K562 (cell line): ENCODE data around the gene CD101. TPM values are rescaled to one million over a fixed set of nuclear protein-coding genes. Genes with fewer than 3 reads are reported as not detected.

Experiments
- BACH1 ChIP-seq: fragments of 200-800 bp; sonication (Bioruptor generic); IDR thresholded peaks from 2 replicates; pipeline ENCODE4 v1.6.1; 2016; ENCODE audit warnings: missing genetic modification characterization, missing compliant biosample characterization
- BRD4 ChIP-seq: fragments of 200-600 bp; sonication (generic); IDR thresholded peaks from 2 replicates; pipeline ENCODE4 v1.6.1; 2017; ENCODE audit warnings: inconsistent platforms
- CHAMP1 ChIP-seq: fragments of 450-650 bp; IDR thresholded peaks from 2 replicates; pipeline ENCODE4 v1.6.1; 2016; ENCODE audit warnings: mild to moderate bottlenecking
- CHD1 ChIP-seq: fragments of 200-600 bp; sonication (generic); IDR thresholded peaks from one replicate; pipeline ENCODE4 v1.6.1; 2012; ENCODE audit warnings: mild to moderate bottlenecking, moderate library complexity, low read length, inconsistent platforms
- E2F5 ChIP-seq: sonication (generic); formaldehyde crosslinking; IDR thresholded peaks from 2 replicates; pipeline ENCODE4 v1.8.0; 2022; ENCODE audit warnings: mild to moderate bottlenecking, missing genetic modification reagents
- HMGN3 ChIP-seq: IDR thresholded peaks from 2 replicates; pipeline ENCODE4 v1.6.1; 2011; ENCODE audit warnings: borderline replicate concordance, low read depth, mild to moderate bottlenecking, mixed read lengths, low read length; ENCODE audit not compliant: insufficient read length; ENCODE audit errors: extremely low read depth
- ILK ChIP-seq: fragments of 450-650 bp; IDR thresholded peaks from 2 replicates; pipeline ENCODE4 v1.6.1; 2016; ENCODE audit warnings: missing genetic modification characterization, low read depth, mild to moderate bottlenecking, missing compliant biosample characterization, moderate library complexity, borderline replicate concordance
- KLF10 ChIP-seq: fragments of 250-450 bp; sonication (Bioruptor Pico); IDR thresholded peaks from 2 replicates; pipeline ENCODE4 v1.6.1; 2021; ENCODE audit warnings: matching md5 sums
- KLF13 ChIP-seq: fragments of 450-650 bp; IDR thresholded peaks from 2 replicates; pipeline ENCODE4 v1.6.1; 2016; ENCODE audit warnings: missing genetic modification characterization, low read depth, mild to moderate bottlenecking, missing compliant biosample characterization, moderate library complexity, borderline replicate concordance
- L3MBTL2 ChIP-seq: fragments of 450-650 bp; IDR thresholded peaks from 2 replicates; pipeline ENCODE4 v1.6.1; 2016; ENCODE audit warnings: mild to moderate bottlenecking, moderate library complexity
- MXD1 ChIP-seq: fragments of 250-450 bp; sonication (Bioruptor Pico); IDR thresholded peaks from 2 replicates; pipeline ENCODE4 v1.8.0; 2021; ENCODE audit warnings: borderline replicate concordance, mild to moderate bottlenecking, moderate library complexity; ENCODE audit not compliant: poor library complexity, severe bottlenecking
- NBN ChIP-seq: fragments of 450-650 bp; IDR thresholded peaks from 2 replicates; pipeline ENCODE4 v1.6.1; 2016; ENCODE audit warnings: low read depth, mild to moderate bottlenecking
- NCOA2 ChIP-seq, 2 experiments: fragments of 450-650 bp; IDR thresholded peaks; 2 replicates each; pipeline ENCODE4 v1.6.1; 2018; ENCODE audit warnings: mild to moderate bottlenecking in 2 of 2, moderate library complexity in 1 of 2; ENCODE audit not compliant: partially characterized antibody in 2 of 2
- PHB ChIP-seq: fragments of 250-450 bp; sonication (Bioruptor Pico); IDR thresholded peaks from 2 replicates; pipeline ENCODE4 v1.5.0; 2021
- STAG1 ChIP-seq: sonication (generic); formaldehyde crosslinking; IDR thresholded peaks from 2 replicates; pipeline ENCODE4 v1.5.0; 2020; ENCODE audit warnings: missing genetic modification reagents, borderline replicate concordance
- TCF7 ChIP-seq: sonication (generic); IDR thresholded peaks from 2 replicates; pipeline ENCODE4 v1.6.1; 2016; ENCODE audit warnings: antibody characterized with exemption, borderline replicate concordance
- TEAD2 ChIP-seq: fragments of 450-650 bp; IDR thresholded peaks from 2 replicates; pipeline ENCODE4 v1.6.1; 2016; ENCODE audit warnings: missing genetic modification characterization, control low read depth, missing compliant biosample characterization
- TFE3 ChIP-seq: fragments of 450-650 bp; formaldehyde crosslinking; IDR thresholded peaks from 2 replicates; pipeline ENCODE4 v1.4.0; 2020; ENCODE audit warnings: mild to moderate bottlenecking, mixed read lengths
- TOE1 ChIP-seq, 2 experiments: fragments of 450-650 bp in 1 of 2; sonication (generic) in 1 of 2; formaldehyde crosslinking in 1 of 2; IDR thresholded peaks; 2 replicates each; pipeline versions ENCODE4 v1.7.1 to v1.8.0; 2016 to 2022; ENCODE audit warnings: borderline replicate concordance in 2 of 2, mild to moderate bottlenecking in 2 of 2, antibody characterized with exemption in 1 of 2, inconsistent platforms in 1 of 2, low read depth in 1 of 2, missing genetic modification reagents in 1 of 2, moderate library complexity in 1 of 2
- ZNF140 ChIP-seq: fragments of 250-450 bp; sonication (Bioruptor Pico); IDR thresholded peaks from 2 replicates; pipeline ENCODE4 v1.8.0; 2021; ENCODE audit warnings: moderate library complexity, mild to moderate bottlenecking, inconsistent platforms
- ZNF384 ChIP-seq: IDR thresholded peaks from 2 replicates; pipeline ENCODE4 v1.6.1; 2012; ENCODE audit warnings: low read depth, low read length, improper control_type of control experiment
- polyA plus RNA-seq, 8 experiments: library from polyadenylated mRNA; depleted of rRNA in 4 of 8; stranded (reverse) in 5 of 8; unstranded in 3 of 8; fragments of >200 nt; fragmentation: Nextera tagmentation in 2 of 8; fragmentation: Illumina TruSeq in 1 of 8; extraction: Ambion mirVana in 2 of 8; extraction: Trizol in 1 of 8; gene quantifications; 2 replicates each; pipeline versions ENCODE4 v1.2.1 to v1.2.3, GENCODE V29; 2011 to 2014; ENCODE audit warnings: inconsistent platforms in 1 of 8, missing spikeins in 1 of 8
- total RNA-seq, 7 experiments: library from RNA; depleted of rRNA in 6 of 7; stranded (reverse); fragments of >200 nt in 6 of 7; fragmentation: Illumina TruSeq in 2 of 7; extraction: Trizol in 2 of 7; gene quantifications; 2 replicates each; pipeline versions ENCODE4 v1.2.1 to v1.2.3, GENCODE V29; 2011 to 2021; ENCODE audit warnings: low replicate concordance in 1 of 7

Gene CD101
- total and polyA plus RNA-seq, 9 of the 15 experiments (the other 6 are each of a cell fraction or from before 2014, with no cell fraction given): 0.04 to 1.1 (median 0.20) TPM

- TF ChIP-seq PHB (CRISPR knock-in tag): no peak
- TF ChIP-seq ILK (tag): no peak
- TF ChIP-seq KLF13 (tag): no peak
- no peak for TF ChIP-seq ZNF140
- peak; percentile 86; the same call in 1 of the 2 replicates for TF ChIP-seq STAG1 (CRISPR knock-in tag)
- no peak for TF ChIP-seq CHD1
- no peak for TF ChIP-seq TCF7
- no peak for TF ChIP-seq KLF10 (CRISPR knock-in tag)
- TF ChIP-seq BRD4: no peak
- no peak for TF ChIP-seq L3MBTL2
- no peak for TF ChIP-seq TFE3 (CRISPR knock-in tag)
- TF ChIP-seq NCOA2 (IDR thresholded peaks at IDR 0.05; ENCODE audit: partially characterized antibody in 2 of 2): no peak
- TF ChIP-seq TEAD2 (tag): no peak
- TF ChIP-seq BACH1: peak; percentile 32; the same call in 1 of the 2 replicates
- no peak for TF ChIP-seq CHAMP1
- no peak for TF ChIP-seq E2F5
- TF ChIP-seq HMGN3: no peak
- no peak for TF ChIP-seq TOE1 (IDR thresholded peaks at IDR 0.05; ENCODE audit: borderline replicate concordance)
- no peak for TF ChIP-seq TOE1 (CRISPR knock-in tag; IDR thresholded peaks at IDR 0.05; ENCODE audit: borderline replicate concordance, low read depth)
- 0 out of 2 replicates have a peak, but pooled peaks have one; percentile 13 for TF ChIP-seq ZNF384
- TF ChIP-seq MXD1 (CRISPR knock-in tag): no peak
- no peak for TF ChIP-seq NBN
Measured at GRCh38 chr1:117067533-117068370, 66.2 kb downstream of the CD101 start (continued).
